GM20000 (cell line): ENCODE measurements around the gene FAM20C.

Experiments
- DNase-seq: peaks from one replicate; pipeline ENCODE4 v3.0.0; 2012; ENCODE audit warnings: low spot score
- CTCF ChIP-seq: IDR thresholded peaks from 2 replicates; pipeline ENCODE4 v1.5.1; 2012; ENCODE audit warnings: mild to moderate bottlenecking, control low read depth; ENCODE audit errors: extremely low read depth, missing control alignments

FAM20C gene

GRCh38 chr7:247181-247580 lies 54.8 kb downstream of the FAM20C start:
- TF ChIP-seq CTCF: no peak
- no peak for DNase-seq

- TF ChIP-seq CTCF: no peak
- no peak for DNase-seq
These were observed 55.3 kb downstream of the FAM20C start for GRCh38 chr7:247636-248035.

- no peak for TF ChIP-seq CTCF
- no peak for DNase-seq
These were observed 56.5 kb downstream of the FAM20C start for GRCh38 chr7:248732-249435.

- no peak for DNase-seq
- TF ChIP-seq CTCF: no peak
These were observed 57.6 kb downstream of the FAM20C start for GRCh38 chr7:249989-250388.

GRCh38 chr7:250523-250922 lies 58.2 kb downstream of the FAM20C start:
- no peak for TF ChIP-seq CTCF
- DNase-seq: no peak

- no peak for TF ChIP-seq CTCF
- no peak for DNase-seq
These were observed 58.6 kb downstream of the FAM20C start for GRCh38 chr7:251005-251404.

DNA sequence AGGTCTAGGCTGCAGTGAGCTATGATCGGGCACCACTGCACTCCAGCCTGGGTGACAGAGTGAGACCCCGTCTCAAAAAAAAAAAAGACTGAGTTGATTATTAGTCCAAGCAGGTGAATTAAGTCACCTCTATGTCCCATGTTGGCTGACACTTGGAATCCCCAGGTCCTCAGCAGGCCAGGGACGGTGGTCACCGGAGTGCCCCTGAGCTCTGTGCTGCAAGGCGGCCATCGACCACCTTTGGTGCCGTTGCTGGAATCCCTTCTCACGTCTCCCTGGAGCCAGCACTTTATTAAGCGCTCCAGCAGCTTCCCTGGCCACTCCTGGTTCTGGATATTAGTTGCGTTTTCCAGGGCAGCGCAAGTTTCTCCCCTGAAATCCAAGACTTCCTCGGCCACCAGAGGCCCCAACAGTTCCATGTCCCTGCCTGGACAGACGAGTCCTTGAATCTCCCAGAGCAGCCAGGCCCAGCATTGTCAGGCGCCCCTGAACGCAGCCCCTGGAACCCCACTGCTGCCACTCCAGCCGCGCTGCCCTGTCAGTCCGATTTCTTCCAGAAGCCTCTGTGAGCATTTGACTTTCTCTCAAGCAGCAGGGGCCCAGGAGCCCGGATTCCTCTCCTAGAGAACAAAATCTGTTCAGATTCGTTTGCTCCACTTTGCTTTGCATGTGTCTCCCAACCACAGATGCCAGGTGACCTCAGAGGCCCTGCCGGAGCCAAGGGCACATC lies 59.2 kb downstream of the FAM20C start:
- DNase-seq: no peak
- TF ChIP-seq CTCF: no peak
